Fibroblast of skin of back (primary cell): ENCODE results near the gene ITSN1.
A peak's percentile ranks its signal among the peaks of the same experiment; 100 is the strongest.
"Not testable (repeated sequence)": the region's sequence is repeated elsewhere in the genome, so short reads cannot be mapped to it uniquely, and the experiment has no call there.

Experiments
- DNase-seq: peaks from one replicate; pipeline ENCODE4 v3.0.0-alpha.2; 2013

The ITSN1 gene

GRCh38 chr21:33844104-33844889, 202.0 kb downstream of the ITSN1 start:
- peak; percentile 38 for DNase-seq

GRCh38 chr21:33844890-33845205, 202.5 kb downstream of the ITSN1 start:
- no peak for DNase-seq

- DNase-seq, result no peak
These were observed 203.8 kb downstream of the ITSN1 start for GRCh38 chr21:33846141-33846540.

GRCh38 chr21:33847588-33848248, 205.4 kb downstream of the ITSN1 start:
- no peak for DNase-seq

GRCh38 chr21:33848249-33848953, 206.1 kb downstream of the ITSN1 start:
- DNase-seq, result no peak

- DNase-seq, result peak; percentile 51
These were observed 207.5 kb downstream of the ITSN1 start for GRCh38 chr21:33849834-33850233.

- no peak for DNase-seq
These were observed 208.1 kb downstream of the ITSN1 start for GRCh38 chr21:33850401-33850800.

- no peak for DNase-seq
These were observed 208.7 kb downstream of the ITSN1 start for GRCh38 chr21:33850985-33851384.

- DNase-seq, result no peak
These were observed 210.2 kb downstream of the ITSN1 start for GRCh38 chr21:33852485-33852884.

- DNase-seq, result no peak
These were observed 212.3 kb downstream of the ITSN1 start for GRCh38 chr21:33854604-33855003.

GRCh38 chr21:33855190-33855589, 212.9 kb downstream of the ITSN1 start:
- DNase-seq, result no peak

- DNase-seq, result no peak
These were observed 214.7 kb downstream of the ITSN1 start for GRCh38 chr21:33856893-33857527.

- no peak for DNase-seq
These were observed 215.8 kb downstream of the ITSN1 start for GRCh38 chr21:33857846-33858666.

GRCh38 chr21:33858667-33859372, 216.5 kb downstream of the ITSN1 start:
- DNase-seq, result no peak

- no peak for DNase-seq
These were observed 217.2 kb downstream of the ITSN1 start for GRCh38 chr21:33859373-33860102.

- no peak for DNase-seq
These were observed 218.1 kb downstream of the ITSN1 start for GRCh38 chr21:33860332-33860879.

- DNase-seq, result no peak
These were observed 218.8 kb downstream of the ITSN1 start for GRCh38 chr21:33861125-33861524.

GRCh38 chr21:33863191-33863590, 220.9 kb downstream of the ITSN1 start:
- not testable (repeated sequence) for DNase-seq

- no peak for DNase-seq
These were observed 221.8 kb downstream of the ITSN1 start for GRCh38 chr21:33864150-33864549.

- no peak for DNase-seq
These were observed 222.9 kb downstream of the ITSN1 start for GRCh38 chr21:33865176-33865575.
